Vagina (tissue), 2 donors: ENCODE results near the gene ILF3.

Experiments
- CTCF ChIP-seq, 3 experiments: fragments of 450-650 bp in 2 of 3; fragments of 200-600 bp in 1 of 3; sonication (generic) in 1 of 3; IDR thresholded peaks; one replicate each; pipeline ENCODE4 v1.5.1; 2017 to 2019; ENCODE audit warnings: antibody characterized with exemption in 3 of 3, mild to moderate bottlenecking in 2 of 3, moderate library complexity in 2 of 3
- POLR2AphosphoS5 ChIP-seq, 2 donors: sonication (generic); formaldehyde crosslinking; IDR thresholded peaks; one replicate each; pipeline ENCODE4 v1.9.0; 2017; ENCODE audit warnings: antibody characterized with exemption in 2 of 2, mild to moderate bottlenecking in 2 of 2, low read depth in 1 of 2; ENCODE audit not compliant: insufficient read depth in 1 of 2

- TF ChIP-seq CTCF (IDR thresholded peaks at IDR 0.05) = no peak
- TF ChIP-seq POLR2AphosphoS5 (IDR thresholded peaks at IDR 0.05; ENCODE audit: insufficient read depth in 1 of 2, low read depth in 1 of 2) = no peak
Measured at GRCh38 chr19:10717054-10717355, 62.9 kb downstream of the ILF3 start.
